Lower lobe of right lung (tissue), 2 donors: Measurements from ENCODE around the gene FGF11. TPM values are rescaled to one million over a fixed set of nuclear protein-coding genes. Genes with fewer than 3 reads are reported as not detected.

Experiments used
- ATAC-seq, 2 donors: fragments of 200-7000 bp; cut with Tn5 transposase; one replicate each; pipeline ENCODE4 v1.9.1; 2020 to 2022; ENCODE audit warnings: mild to moderate bottlenecking in 2 of 2, moderate library complexity in 2 of 2
- DNase-seq: peaks from one replicate; pipeline ENCODE4 v3.0.0-alpha.2; 2020
- H3K27ac ChIP-seq: fragments of 200-600 bp; one replicate; pipeline ENCODE4 v1.8.0; 2022
- H3K27me3 ChIP-seq: fragments of 200-600 bp; one replicate; pipeline ENCODE4 v1.8.0; 2022; ENCODE audit warnings: low read depth
- H3K36me3 ChIP-seq: fragments of 200-600 bp; one replicate; pipeline ENCODE4 v1.8.0; 2022; ENCODE audit warnings: mild to moderate bottlenecking
- H3K4me1 ChIP-seq: fragments of 200-600 bp; one replicate; pipeline ENCODE4 v1.8.0; 2022
- H3K4me3 ChIP-seq: fragments of 200-600 bp; one replicate; pipeline ENCODE4 v1.8.0; 2022; ENCODE audit warnings: mild to moderate bottlenecking
- H3K9me3 ChIP-seq: fragments of 200-600 bp; one replicate; pipeline ENCODE4 v1.8.0; 2022
- CTCF ChIP-seq: fragments of 200-600 bp; IDR thresholded peaks from one replicate; pipeline ENCODE4 v1.8.0; 2022; ENCODE audit warnings: antibody characterized with exemption, mild to moderate bottlenecking
- intact Hi-C: fragments of 100-400 bp; cut with DNase I; formaldehyde crosslinking; loops from one replicate; pipeline ENCODE4 v1.11.0; 2022
- total RNA-seq: library from RNA; stranded (reverse); fragmentation: NEBNext Ultra II Directional; extraction: Animal tissue kit (Norgen Biotek cat#: 25700); gene quantifications from one replicate; pipeline ENCODE4 v1.2.1, GENCODE V29; 2021
- donor health status: DM: no; HTN: yes; CAD: no; lungs with severe emphysema.

The FGF11 gene
- total RNA-seq, 1 donor from 2014 or later, result 1.2 TPM

- peaks cover 65% of the 10 kb centered on the region for H3K4me1 ChIP-seq
- no peak for ATAC-seq
- peaks cover 30% of the 10 kb centered on the region for H3K36me3 ChIP-seq
- no peak overlapping the region for H3K4me3 ChIP-seq
- H3K9me3 ChIP-seq, result no peaks in the 10 kb centered on the region
- no peaks in the 10 kb centered on the region for H3K27me3 ChIP-seq
- DNase-seq, result no peak
- intact Hi-C loops, result no loop called here
- no peak overlapping the region for H3K27ac ChIP-seq
- no peak for TF ChIP-seq CTCF
These were observed 52.3 kb downstream of the FGF11 start for GRCh38 chr17:7491583-7491982.

- ATAC-seq (no peak), DNase-seq (no peak)
- H3K36me3 ChIP-seq, result peaks cover 54% of the 10 kb centered on the region
- intact Hi-C loops, result no loop called here
- no peak overlapping the region for H3K27ac ChIP-seq
- H3K9me3 ChIP-seq, result no peaks in the 10 kb centered on the region
- no peaks in the 10 kb centered on the region for H3K27me3 ChIP-seq
- TF ChIP-seq CTCF, result no peak
- H3K4me3 ChIP-seq, result no peak overlapping the region
- H3K4me1 ChIP-seq, result peaks cover 52% of the 10 kb centered on the region
These were observed 54.6 kb downstream of the FGF11 start for GRCh38 chr17:7493941-7494340.

Other genes starting within 250 kb of the FGF11 start
- 29.3 TPM for gene DLG4, start 219.7 kb upstream of the FGF11 start, total RNA-seq
- 576 TPM for gene ACADVL, start 219.6 kb upstream of the FGF11 start, total RNA-seq
- 46.4 TPM for gene DVL2, start 205.0 kb upstream of the FGF11 start, total RNA-seq
- gene PHF23, start 200.1 kb upstream of the FGF11 start, total RNA-seq, result 33.9 TPM
- 587 TPM for gene GABARAP, start 197.1 kb upstream of the FGF11 start, total RNA-seq
- 140 TPM for gene CTDNEP1, start 187.8 kb upstream of the FGF11 start, total RNA-seq
- 33.2 TPM for gene ELP5, start 187.3 kb upstream of the FGF11 start, total RNA-seq
- 98.7 TPM for gene CLDN7, start 177.0 kb upstream of the FGF11 start, total RNA-seq
- gene SLC2A4, start 157.8 kb upstream of the FGF11 start, total RNA-seq, result 1.1 TPM
- gene YBX2, start 144.9 kb upstream of the FGF11 start, total RNA-seq, result 0.41 TPM
- gene EIF5A, start 131.9 kb upstream of the FGF11 start, total RNA-seq, result 216 TPM
- gene GPS2, start 124.2 kb upstream of the FGF11 start, total RNA-seq, result 66.6 TPM
- 35.2 TPM for gene NEURL4, start 110.2 kb upstream of the FGF11 start, total RNA-seq
- gene ACAP1, start 103.0 kb upstream of the FGF11 start, total RNA-seq, result 26.5 TPM
- 11.0 TPM for gene KCTD11, start 87.3 kb upstream of the FGF11 start, total RNA-seq
- not detected for gene TMEM95, start 84.4 kb upstream of the FGF11 start, total RNA-seq
- 4.1 TPM for gene TNK1, start 58.4 kb upstream of the FGF11 start, total RNA-seq
- gene PLSCR3, start 45.0 kb upstream of the FGF11 start, total RNA-seq, result 27.1 TPM
- gene TMEM256, start 35.4 kb upstream of the FGF11 start, total RNA-seq, result 51.2 TPM
- gene NLGN2, start 31.7 kb upstream of the FGF11 start, total RNA-seq, result 9.5 TPM
- not detected for gene SPEM1, start 19.2 kb upstream of the FGF11 start, total RNA-seq
- gene SPEM2, start 13.9 kb upstream of the FGF11 start, total RNA-seq, result not detected
- gene SPEM3, start 10.7 kb upstream of the FGF11 start, total RNA-seq, result not detected
- gene TMEM102, start 4.1 kb upstream of the FGF11 start, total RNA-seq, result 8.1 TPM
- 8.4 TPM for gene CHRNB1, start 5.5 kb downstream of the FGF11 start, total RNA-seq
- 79.0 TPM for gene ZBTB4, start 40.1 kb downstream of the FGF11 start, total RNA-seq
- not detected for gene SLC35G6, start 41.9 kb downstream of the FGF11 start, total RNA-seq
- gene POLR2A, start 44.9 kb downstream of the FGF11 start, total RNA-seq, result 101 TPM
- gene TNFSF12, start 109.5 kb downstream of the FGF11 start, total RNA-seq, result 91.3 TPM
- 161 TPM for gene TNFSF13, start 119.2 kb downstream of the FGF11 start, total RNA-seq
- gene SENP3, start 122.4 kb downstream of the FGF11 start, total RNA-seq, result 87.0 TPM
- gene CD68, start 140.1 kb downstream of the FGF11 start, total RNA-seq, result 667 TPM
- 55.3 TPM for gene MPDU1, start 144.3 kb downstream of the FGF11 start, total RNA-seq
- 0.47 TPM for gene SOX15, start 150.6 kb downstream of the FGF11 start, total RNA-seq
- gene FXR2, start 175.4 kb downstream of the FGF11 start, total RNA-seq, result 36.0 TPM
- 86.3 TPM for gene SAT2, start 188.3 kb downstream of the FGF11 start, total RNA-seq
- gene SHBG, start 190.6 kb downstream of the FGF11 start, total RNA-seq, result not detected
- 3.1 TPM for gene ATP1B2, start 211.4 kb downstream of the FGF11 start, total RNA-seq
- 34.8 TPM for gene TP53, start 248.0 kb downstream of the FGF11 start, total RNA-seq
- gene WRAP53, start 249.0 kb downstream of the FGF11 start, total RNA-seq, result 8.3 TPM